Measurements from ENCODE around the gene REELD1.

Gene REELD1

GRCh38 chr4:146271466-146271865, 57.1 kb downstream of the REELD1 start:
- no peak for DNase-seq

GRCh38 chr4:146273204-146273901, 59.0 kb downstream of the REELD1 start:
- DNase-seq: no peak

GRCh38 chr4:146274774-146275173, 60.4 kb downstream of the REELD1 start:
- no peak for DNase-seq

GRCh38 chr4:146275370-146275769, 61.0 kb downstream of the REELD1 start:
- DNase-seq: no peak

GRCh38 chr4:146278986-146279385, 64.6 kb downstream of the REELD1 start:
- no peak for DNase-seq
